ENCODE data around the gene OLFML2A.

- TF ChIP-seq, protein P1, sequence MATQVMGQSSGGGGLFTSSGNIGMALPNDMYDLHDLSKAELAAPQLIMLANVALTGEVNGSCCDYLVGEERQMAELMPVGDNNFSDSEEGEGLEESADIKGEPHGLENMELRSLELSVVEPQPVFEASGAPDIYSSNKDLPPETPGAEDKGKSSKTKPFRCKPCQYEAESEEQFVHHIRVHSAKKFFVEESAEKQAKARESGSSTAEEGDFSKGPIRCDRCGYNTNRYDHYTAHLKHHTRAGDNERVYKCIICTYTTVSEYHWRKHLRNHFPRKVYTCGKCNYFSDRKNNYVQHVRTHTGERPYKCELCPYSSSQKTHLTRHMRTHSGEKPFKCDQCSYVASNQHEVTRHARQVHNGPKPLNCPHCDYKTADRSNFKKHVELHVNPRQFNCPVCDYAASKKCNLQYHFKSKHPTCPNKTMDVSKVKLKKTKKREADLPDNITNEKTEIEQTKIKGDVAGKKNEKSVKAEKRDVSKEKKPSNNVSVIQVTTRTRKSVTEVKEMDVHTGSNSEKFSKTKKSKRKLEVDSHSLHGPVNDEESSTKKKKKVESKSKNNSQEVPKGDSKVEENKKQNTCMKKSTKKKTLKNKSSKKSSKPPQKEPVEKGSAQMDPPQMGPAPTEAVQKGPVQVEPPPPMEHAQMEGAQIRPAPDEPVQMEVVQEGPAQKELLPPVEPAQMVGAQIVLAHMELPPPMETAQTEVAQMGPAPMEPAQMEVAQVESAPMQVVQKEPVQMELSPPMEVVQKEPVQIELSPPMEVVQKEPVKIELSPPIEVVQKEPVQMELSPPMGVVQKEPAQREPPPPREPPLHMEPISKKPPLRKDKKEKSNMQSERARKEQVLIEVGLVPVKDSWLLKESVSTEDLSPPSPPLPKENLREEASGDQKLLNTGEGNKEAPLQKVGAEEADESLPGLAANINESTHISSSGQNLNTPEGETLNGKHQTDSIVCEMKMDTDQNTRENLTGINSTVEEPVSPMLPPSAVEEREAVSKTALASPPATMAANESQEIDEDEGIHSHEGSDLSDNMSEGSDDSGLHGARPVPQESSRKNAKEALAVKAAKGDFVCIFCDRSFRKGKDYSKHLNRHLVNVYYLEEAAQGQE (IDR thresholded peaks at IDR 0.05), result no peak
- TF ChIP-seq POLR2A (IDR thresholded peaks at IDR 0.05; ENCODE audit: low read length), result no peak
- TF ChIP-seq, protein P2, sequence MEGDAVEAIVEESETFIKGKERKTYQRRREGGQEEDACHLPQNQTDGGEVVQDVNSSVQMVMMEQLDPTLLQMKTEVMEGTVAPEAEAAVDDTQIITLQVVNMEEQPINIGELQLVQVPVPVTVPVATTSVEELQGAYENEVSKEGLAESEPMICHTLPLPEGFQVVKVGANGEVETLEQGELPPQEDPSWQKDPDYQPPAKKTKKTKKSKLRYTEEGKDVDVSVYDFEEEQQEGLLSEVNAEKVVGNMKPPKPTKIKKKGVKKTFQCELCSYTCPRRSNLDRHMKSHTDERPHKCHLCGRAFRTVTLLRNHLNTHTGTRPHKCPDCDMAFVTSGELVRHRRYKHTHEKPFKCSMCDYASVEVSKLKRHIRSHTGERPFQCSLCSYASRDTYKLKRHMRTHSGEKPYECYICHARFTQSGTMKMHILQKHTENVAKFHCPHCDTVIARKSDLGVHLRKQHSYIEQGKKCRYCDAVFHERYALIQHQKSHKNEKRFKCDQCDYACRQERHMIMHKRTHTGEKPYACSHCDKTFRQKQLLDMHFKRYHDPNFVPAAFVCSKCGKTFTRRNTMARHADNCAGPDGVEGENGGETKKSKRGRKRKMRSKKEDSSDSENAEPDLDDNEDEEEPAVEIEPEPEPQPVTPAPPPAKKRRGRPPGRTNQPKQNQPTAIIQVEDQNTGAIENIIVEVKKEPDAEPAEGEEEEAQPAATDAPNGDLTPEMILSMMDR (IDR thresholded peaks at IDR 0.05), result no peak
- no peak for TF ChIP-seq SMC3 (IDR thresholded peaks at IDR 0.05)
- TF ChIP-seq, protein P3, sequence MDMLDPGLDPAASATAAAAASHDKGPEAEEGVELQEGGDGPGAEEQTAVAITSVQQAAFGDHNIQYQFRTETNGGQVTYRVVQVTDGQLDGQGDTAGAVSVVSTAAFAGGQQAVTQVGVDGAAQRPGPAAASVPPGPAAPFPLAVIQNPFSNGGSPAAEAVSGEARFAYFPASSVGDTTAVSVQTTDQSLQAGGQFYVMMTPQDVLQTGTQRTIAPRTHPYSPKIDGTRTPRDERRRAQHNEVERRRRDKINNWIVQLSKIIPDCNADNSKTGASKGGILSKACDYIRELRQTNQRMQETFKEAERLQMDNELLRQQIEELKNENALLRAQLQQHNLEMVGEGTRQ (IDR thresholded peaks at IDR 0.05), result no peak
- no peak for TF ChIP-seq RAD21 (conservative IDR thresholded peaks at IDR 0.05 in 1 of 2, IDR thresholded peaks at IDR 0.05 in 1 of 2)
- no peak for TF ChIP-seq ZNF302 (CRISPR knock-in tag; IDR thresholded peaks at IDR 0.05)
- no peak for TF ChIP-seq SREBF2 (IDR thresholded peaks at IDR 0.05)
- no peak for TF ChIP-seq MAX (IDR thresholded peaks at IDR 0.05)
These were observed 13.4 kb downstream of the OLFML2A start for GRCh38 chr9:124790301-124790700.

All from A549 (cell line).